Stimulated activated naive CD8-positive, alpha-beta T cell treated with anti-CD3 and anti-CD28 coated beads, Interleukin-15, Interleukin-2, amounts not matched to agents 100 ng/mL and 50 ng/mL, for 24 hours (primary cell): Measurements from ENCODE around the gene USH2A.

Experiments used
- H3K27ac Mint-ChIP-seq: one replicate; pipeline ENCODE4 v1.8.0; 2021; ENCODE audit warnings: mild to moderate bottlenecking, mixed read lengths
- H3K27me3 Mint-ChIP-seq: one replicate; pipeline ENCODE4 v1.8.0; 2021; ENCODE audit warnings: mixed read lengths
- H3K36me3 Mint-ChIP-seq: one replicate; pipeline ENCODE4 v1.8.0; 2021; ENCODE audit warnings: low read depth, mixed read lengths
- H3K4me1 Mint-ChIP-seq: one replicate; pipeline ENCODE4 v1.8.0; 2021; ENCODE audit warnings: low read depth, mixed read lengths
- H3K4me3 Mint-ChIP-seq: one replicate; pipeline ENCODE4 v1.8.0; 2021; ENCODE audit warnings: mild to moderate bottlenecking, mixed read lengths
- H3K9me3 Mint-ChIP-seq: one replicate; pipeline ENCODE4 v1.8.0; 2021; ENCODE audit warnings: mixed read lengths

USH2A gene

GRCh38 chr1:215905493-215906115, 517.6 kb downstream of the USH2A start:
- no peak overlapping the region for H3K27ac Mint-ChIP-seq
- no peaks in the 10 kb centered on the region for H3K27me3 Mint-ChIP-seq
- H3K4me3 Mint-ChIP-seq = no peak overlapping the region
- no peaks in the 10 kb centered on the region for H3K4me1 Mint-ChIP-seq
- H3K9me3 Mint-ChIP-seq = peaks cover 15% of the 10 kb centered on the region
- no peaks in the 10 kb centered on the region for H3K36me3 Mint-ChIP-seq

DNA sequence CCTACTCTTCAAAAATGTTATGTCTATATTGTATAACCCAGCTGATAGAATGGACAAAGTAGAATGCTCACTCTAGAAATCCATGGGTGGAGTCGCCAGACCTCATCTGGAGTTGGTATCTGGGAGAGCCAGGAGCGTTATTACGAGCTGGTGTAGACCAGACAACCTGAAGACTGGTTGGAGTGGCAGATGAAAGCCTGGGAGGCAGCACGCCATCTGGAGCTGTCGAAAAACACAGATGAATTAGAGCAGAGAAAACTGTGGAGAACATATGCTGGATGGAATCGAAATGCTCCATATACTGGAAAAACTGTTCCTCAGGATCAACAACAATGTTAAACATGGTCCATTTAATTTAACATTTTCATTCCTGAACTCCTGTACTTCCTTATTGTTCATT, 522.6 kb downstream of the USH2A start:
- H3K4me1 Mint-ChIP-seq = no peaks in the 10 kb centered on the region
- no peaks in the 10 kb centered on the region for H3K27me3 Mint-ChIP-seq
- H3K9me3 Mint-ChIP-seq = peaks cover 7% of the 10 kb centered on the region
- no peak overlapping the region for H3K4me3 Mint-ChIP-seq
- no peaks in the 10 kb centered on the region for H3K36me3 Mint-ChIP-seq
- no peak overlapping the region for H3K27ac Mint-ChIP-seq

DNA sequence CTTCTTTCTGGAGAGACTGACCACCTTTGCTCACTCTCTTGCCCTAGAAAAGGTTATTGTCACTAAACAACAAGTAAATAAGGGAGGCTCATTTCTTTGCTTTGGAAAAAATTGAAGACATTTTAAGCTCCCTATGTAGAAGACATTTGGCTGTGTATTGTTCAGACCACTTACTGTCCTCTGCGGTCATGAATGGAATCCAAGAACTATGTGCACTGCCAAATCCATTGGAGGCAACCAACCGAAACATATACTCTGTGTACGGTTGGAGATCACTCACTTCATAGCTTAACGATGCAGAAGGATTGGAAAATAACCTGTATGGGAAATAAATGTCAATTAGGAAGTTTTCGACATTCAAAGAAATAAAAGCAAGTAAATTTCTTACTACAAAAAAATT, 523.3 kb downstream of the USH2A start:
- Mint-ChIP-seq H3K4me3 (no peak overlapping the region), H3K9me3 (peaks cover 7% of the 10 kb centered on the region)

GRCh38 chr1:215895893-215896292, 527.4 kb downstream of the USH2A start:
- no peak overlapping the region for H3K27ac Mint-ChIP-seq
- H3K4me3 Mint-ChIP-seq = no peak overlapping the region
- peaks cover 4% of the 10 kb centered on the region for H3K9me3 Mint-ChIP-seq
- no peaks in the 10 kb centered on the region for H3K27me3 Mint-ChIP-seq
- no peaks in the 10 kb centered on the region for H3K36me3 Mint-ChIP-seq
- H3K4me1 Mint-ChIP-seq = no peaks in the 10 kb centered on the region

More for the DNA sequence above, 523.3 kb downstream of the USH2A start:
- Mint-ChIP-seq H3K27ac (no peak overlapping the region), H3K27me3 (no peaks in the 10 kb centered on the region), H3K4me1 (no peaks in the 10 kb centered on the region), H3K36me3 (no peaks in the 10 kb centered on the region)

DNA sequence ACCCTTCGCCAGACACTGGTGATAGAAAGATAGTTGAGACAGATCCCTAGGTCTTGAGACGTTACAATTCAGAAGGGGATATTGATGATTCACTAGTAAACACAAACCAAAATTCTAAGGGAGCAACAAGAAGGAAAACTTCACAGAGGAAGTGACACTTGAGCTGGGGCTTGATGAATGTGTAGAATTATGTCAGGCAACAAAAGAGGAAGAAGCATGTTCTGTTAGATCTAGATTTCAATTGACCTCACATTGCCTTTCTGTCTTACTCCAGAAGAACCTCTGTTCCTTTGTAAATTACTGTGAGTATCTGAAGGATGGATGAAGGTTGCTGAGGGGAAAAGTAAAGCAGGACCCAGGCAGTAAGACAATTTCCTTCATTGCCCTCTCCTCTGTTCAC, 528.0 kb downstream of the USH2A start:
- Mint-ChIP-seq H3K4me3 (no peak overlapping the region), H3K4me1 (no peaks in the 10 kb centered on the region), H3K36me3 (no peaks in the 10 kb centered on the region), H3K27me3 (no peaks in the 10 kb centered on the region), H3K27ac (no peak overlapping the region), H3K9me3 (peaks cover 4% of the 10 kb centered on the region)

GRCh38 chr1:215894617-215895016, 528.6 kb downstream of the USH2A start:
- Mint-ChIP-seq H3K4me1 (no peaks in the 10 kb centered on the region), H3K4me3 (no peak overlapping the region), H3K9me3 (peaks cover 4% of the 10 kb centered on the region), H3K27ac (no peak overlapping the region), H3K36me3 (no peaks in the 10 kb centered on the region), H3K27me3 (no peaks in the 10 kb centered on the region)

DNA sequence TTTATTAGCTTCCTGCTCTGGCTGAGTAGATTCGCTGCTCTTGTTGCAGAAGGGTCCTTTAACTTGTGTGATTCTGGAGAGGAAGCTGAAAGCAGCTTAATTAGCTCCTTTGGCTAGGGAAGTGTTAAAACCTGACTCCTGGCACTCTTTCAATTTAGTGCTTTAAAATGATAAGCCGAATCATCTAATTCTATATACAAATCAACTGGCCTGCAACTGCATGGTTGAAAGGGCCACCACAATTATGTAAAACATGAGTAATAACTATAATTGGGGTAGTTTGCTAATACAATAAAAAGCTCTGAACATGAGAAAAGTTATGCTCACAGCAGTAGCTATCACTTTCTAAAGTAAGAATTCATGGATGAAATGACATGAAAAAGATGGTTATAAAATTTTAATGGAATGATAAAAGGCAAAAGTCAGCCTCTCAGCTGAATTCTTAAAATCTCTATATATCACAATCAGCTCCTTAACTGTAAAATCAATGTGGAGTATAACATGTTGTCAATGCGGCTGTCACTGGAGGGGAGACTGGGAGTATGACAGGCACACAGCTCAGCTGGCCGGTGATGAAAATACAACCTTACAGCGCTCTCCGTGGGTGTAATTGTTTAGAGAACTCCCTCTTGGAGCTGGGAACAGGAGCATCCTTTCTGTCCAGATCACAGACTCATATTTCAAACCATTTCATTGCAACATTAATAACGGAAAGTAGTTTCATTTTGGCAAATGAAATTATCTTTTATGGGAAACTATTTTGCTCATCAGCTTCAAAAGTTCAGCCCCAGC, 531.8 kb downstream of the USH2A start:
- Mint-ChIP-seq H3K4me1 (no peaks in the 10 kb centered on the region), H3K27ac (no peak overlapping the region), H3K27me3 (no peaks in the 10 kb centered on the region), H3K36me3 (no peaks in the 10 kb centered on the region), H3K9me3 (peaks cover 6% of the 10 kb centered on the region), H3K4me3 (no peak overlapping the region)

- Mint-ChIP-seq H3K4me1 (no peaks in the 10 kb centered on the region), H3K9me3 (peaks cover 4% of the 10 kb centered on the region), H3K27ac (no peak overlapping the region)
Observed at GRCh38 chr1:215890438-215890837, 532.8 kb downstream of the USH2A start.

DNA sequence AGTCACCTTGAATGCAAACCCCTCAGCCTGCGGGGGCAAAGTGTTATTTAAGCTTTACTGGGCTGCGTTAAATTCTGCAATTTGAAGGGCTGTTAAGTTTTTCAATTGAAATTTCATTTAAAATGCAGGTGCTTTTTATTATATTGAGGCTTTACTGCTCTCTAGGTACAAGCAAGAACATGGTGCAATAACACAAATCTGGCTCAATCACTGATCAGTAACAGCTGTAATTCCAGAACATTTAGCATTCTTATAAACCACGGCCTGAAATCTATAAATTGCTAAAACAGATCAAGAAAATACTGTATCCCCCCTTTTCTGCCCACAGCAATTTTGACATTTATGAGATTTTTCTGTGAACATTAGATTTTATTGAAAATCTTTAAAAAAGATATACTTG, 533.4 kb downstream of the USH2A start:
- Mint-ChIP-seq H3K4me3 (no peak overlapping the region), H3K27ac (no peak overlapping the region), H3K36me3 (no peaks in the 10 kb centered on the region), H3K27me3 (no peaks in the 10 kb centered on the region), H3K4me1 (no peaks in the 10 kb centered on the region), H3K9me3 (peaks cover 4% of the 10 kb centered on the region)

More at GRCh38 chr1:215890438-215890837, 532.8 kb downstream of the USH2A start:
- Mint-ChIP-seq H3K4me3 (no peak overlapping the region), H3K36me3 (no peaks in the 10 kb centered on the region), H3K27me3 (no peaks in the 10 kb centered on the region)

DNA sequence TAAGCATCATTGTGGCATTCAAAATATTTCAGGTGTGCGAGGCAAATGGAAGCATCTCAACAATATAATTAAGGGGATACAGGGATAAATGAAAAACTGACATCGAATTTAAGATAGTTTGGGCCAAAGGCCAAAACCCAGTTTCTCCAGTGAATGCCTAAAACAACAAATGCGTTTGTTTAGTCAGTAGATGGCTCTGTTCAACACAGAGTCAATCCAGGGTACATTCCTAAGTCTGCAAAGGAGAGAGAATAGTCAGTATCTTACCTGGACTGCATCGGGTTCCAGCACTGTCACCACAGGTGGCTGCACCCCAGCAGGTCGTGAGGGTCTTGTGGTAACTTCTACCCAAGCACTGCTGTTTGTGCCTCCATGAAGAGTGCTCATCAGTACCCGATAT, 535.1 kb downstream of the USH2A start:
- no peaks in the 10 kb centered on the region for H3K4me1 Mint-ChIP-seq
- no peaks in the 10 kb centered on the region for H3K36me3 Mint-ChIP-seq
- H3K9me3 Mint-ChIP-seq = peaks cover 4% of the 10 kb centered on the region
- no peak overlapping the region for H3K4me3 Mint-ChIP-seq
- H3K27me3 Mint-ChIP-seq = no peaks in the 10 kb centered on the region
- H3K27ac Mint-ChIP-seq = no peak overlapping the region

DNA sequence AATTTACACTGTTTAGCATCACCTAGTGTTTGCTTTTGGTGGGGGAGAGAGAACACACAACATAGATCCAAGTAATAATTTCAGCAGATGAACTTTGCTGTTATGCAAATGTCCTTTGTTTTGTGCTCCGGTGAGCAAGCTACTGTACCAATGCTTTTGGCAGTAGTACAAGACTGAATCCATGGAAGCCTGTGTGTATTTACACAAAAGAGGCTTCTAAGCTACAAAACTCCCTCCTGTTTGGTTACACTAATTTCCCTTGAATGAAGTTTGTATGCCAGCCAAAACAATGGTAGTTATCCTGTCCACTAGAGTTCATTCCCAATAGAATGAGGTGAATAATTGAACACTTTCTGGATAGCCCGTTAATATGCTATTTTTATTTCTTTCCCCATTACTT, 535.6 kb downstream of the USH2A start:
- no peaks in the 10 kb centered on the region for H3K27me3 Mint-ChIP-seq
- H3K4me1 Mint-ChIP-seq = no peaks in the 10 kb centered on the region
- no peak overlapping the region for H3K27ac Mint-ChIP-seq
- no peak overlapping the region for H3K4me3 Mint-ChIP-seq
- no peaks in the 10 kb centered on the region for H3K36me3 Mint-ChIP-seq
- H3K9me3 Mint-ChIP-seq = peaks cover 4% of the 10 kb centered on the region

DNA sequence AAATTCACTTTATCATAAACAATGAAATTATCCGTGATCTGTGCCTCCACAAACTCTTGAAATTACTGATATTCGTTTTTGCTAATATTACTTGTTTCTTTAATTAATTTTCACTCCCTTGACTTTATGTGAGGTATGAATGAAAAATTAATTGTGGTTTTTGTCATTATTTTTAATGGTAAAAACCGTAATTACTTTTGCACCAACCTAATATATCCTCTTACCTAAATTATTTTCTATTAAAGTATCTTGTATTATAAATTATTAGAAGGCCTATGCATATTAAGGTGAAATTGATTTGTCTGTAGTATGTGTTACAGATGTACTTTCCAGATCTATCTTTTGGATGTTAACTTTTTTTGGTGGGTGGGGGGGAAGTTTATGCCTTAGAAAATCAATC, 540.2 kb downstream of the USH2A start:
- H3K4me1 Mint-ChIP-seq = no peaks in the 10 kb centered on the region

DNA sequence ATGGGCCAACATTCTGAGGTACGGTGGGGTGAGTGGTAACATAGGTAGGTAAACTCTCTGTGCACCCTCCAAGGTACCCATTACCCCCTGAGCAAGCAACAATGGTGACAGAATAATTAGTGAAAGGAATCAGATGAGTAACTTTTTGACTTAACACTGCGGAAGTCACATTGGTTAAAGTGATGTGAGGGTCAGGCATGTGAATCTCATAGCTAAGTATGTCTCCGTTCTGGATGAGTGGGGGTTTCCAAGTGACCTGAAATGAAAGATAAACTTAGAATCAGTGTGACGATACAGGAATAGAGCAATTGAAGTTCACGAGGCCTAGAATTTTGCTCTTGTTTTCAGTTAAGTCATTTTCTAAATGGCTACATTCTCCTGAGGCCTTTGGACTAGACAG, 544.4 kb downstream of the USH2A start:
- Mint-ChIP-seq H3K4me3 (no peak overlapping the region), H3K36me3 (no peaks in the 10 kb centered on the region), H3K27me3 (no peaks in the 10 kb centered on the region), H3K9me3 (peaks cover 4% of the 10 kb centered on the region), H3K27ac (no peak overlapping the region), H3K4me1 (no peaks in the 10 kb centered on the region)

More for the DNA sequence above, 540.2 kb downstream of the USH2A start:
- Mint-ChIP-seq H3K36me3 (no peaks in the 10 kb centered on the region), H3K4me3 (no peak overlapping the region), H3K27ac (no peak overlapping the region), H3K27me3 (no peaks in the 10 kb centered on the region), H3K9me3 (peaks cover 6% of the 10 kb centered on the region)

GRCh38 chr1:215878128-215878527, 545.1 kb downstream of the USH2A start:
- Mint-ChIP-seq H3K9me3 (peaks cover 4% of the 10 kb centered on the region), H3K4me1 (no peaks in the 10 kb centered on the region), H3K36me3 (no peaks in the 10 kb centered on the region), H3K4me3 (no peak overlapping the region), H3K27me3 (no peaks in the 10 kb centered on the region), H3K27ac (no peak overlapping the region)

DNA sequence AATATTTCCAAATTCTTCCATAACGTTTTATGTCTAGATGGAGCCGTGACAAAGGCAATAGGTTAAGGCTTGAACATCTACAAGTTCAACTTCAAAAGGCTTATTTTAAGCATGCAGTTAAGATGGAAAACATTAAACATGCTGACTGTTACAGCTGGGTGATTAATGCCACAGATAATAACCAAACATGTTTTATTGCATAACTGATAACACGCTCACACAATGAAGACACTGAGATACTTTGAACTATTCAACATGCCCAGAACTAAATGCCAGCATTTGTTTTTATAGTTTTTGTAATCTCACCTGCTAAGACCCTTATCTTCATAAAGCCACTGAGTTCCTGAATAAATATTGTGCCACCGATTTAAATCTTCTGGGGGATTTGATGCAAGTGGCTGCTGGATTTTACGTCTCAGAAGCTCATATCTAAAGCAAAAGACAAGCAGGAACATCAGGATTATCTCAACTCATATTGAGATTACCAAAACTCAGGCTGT, 545.7 kb downstream of the USH2A start:
- no peak overlapping the region for H3K27ac Mint-ChIP-seq
- H3K36me3 Mint-ChIP-seq = no peaks in the 10 kb centered on the region
- peaks cover 4% of the 10 kb centered on the region for H3K9me3 Mint-ChIP-seq
- H3K27me3 Mint-ChIP-seq = no peaks in the 10 kb centered on the region
- no peaks in the 10 kb centered on the region for H3K4me1 Mint-ChIP-seq
- H3K4me3 Mint-ChIP-seq = no peak overlapping the region
